HL-60 (cell line): Measurements from ENCODE around the gene PHF5A.
A peak's percentile ranks its signal among the peaks of the same experiment; 100 is the strongest.
"Not testable (repeated sequence)": the region's sequence is repeated elsewhere in the genome, so short reads cannot be mapped to it uniquely, and the experiment has no call there.

Source experiments
- DNase-seq, 2 experiments: peaks; one replicate each; pipeline ENCODE4 v3.0.0-alpha.2; 2010 to 2020; ENCODE audit warnings: low read depth in 1 of 2, low spot score in 1 of 2
- H3K27ac ChIP-seq: fragments of 250-450 bp; sonication (Bioruptor Pico); replicated peaks from 2 replicates; pipeline ENCODE4 v1.5.1; 2020; ENCODE audit warnings: mild to moderate bottlenecking, moderate library complexity
- H3K27me3 ChIP-seq: fragments of 250-450 bp; sonication (Bioruptor Pico); 2 replicates; pipeline ENCODE4 v1.5.1; 2021; ENCODE audit warnings: mild to moderate bottlenecking, moderate library complexity; ENCODE audit not compliant: insufficient read depth, poor library complexity, severe bottlenecking
- H3K4me3 ChIP-seq: replicated peaks from 2 replicates; pipeline ENCODE4 v1.5.1; 2011; ENCODE audit warnings: mild to moderate bottlenecking, control low read depth, low read length; ENCODE audit not compliant: insufficient read depth
- GABPA ChIP-seq: IDR thresholded peaks from 2 replicates; pipeline ENCODE4 v1.6.1; 2012; ENCODE audit warnings: low read depth
- POLR2AphosphoS5 ChIP-seq: IDR thresholded peaks from 2 replicates; pipeline ENCODE4 v1.6.1; 2012; ENCODE audit warnings: low read depth
- REST ChIP-seq: IDR thresholded peaks from 2 replicates; pipeline ENCODE4 v1.6.1; 2012; ENCODE audit warnings: low read depth; ENCODE audit not compliant: insufficient replicate concordance
- SPI1 ChIP-seq: IDR thresholded peaks from 2 replicates; pipeline ENCODE4 v1.6.1; 2012; ENCODE audit warnings: low read depth, mild to moderate bottlenecking, borderline replicate concordance
- TF ChIP-seq, protein P1 (sequence below): IDR thresholded peaks from one replicate; pipeline ENCODE4 v1.5.1; 2011; ENCODE audit warnings: low read length, control low read depth, inconsistent platforms; ENCODE audit not compliant: insufficient read depth

Gene PHF5A

DNA sequence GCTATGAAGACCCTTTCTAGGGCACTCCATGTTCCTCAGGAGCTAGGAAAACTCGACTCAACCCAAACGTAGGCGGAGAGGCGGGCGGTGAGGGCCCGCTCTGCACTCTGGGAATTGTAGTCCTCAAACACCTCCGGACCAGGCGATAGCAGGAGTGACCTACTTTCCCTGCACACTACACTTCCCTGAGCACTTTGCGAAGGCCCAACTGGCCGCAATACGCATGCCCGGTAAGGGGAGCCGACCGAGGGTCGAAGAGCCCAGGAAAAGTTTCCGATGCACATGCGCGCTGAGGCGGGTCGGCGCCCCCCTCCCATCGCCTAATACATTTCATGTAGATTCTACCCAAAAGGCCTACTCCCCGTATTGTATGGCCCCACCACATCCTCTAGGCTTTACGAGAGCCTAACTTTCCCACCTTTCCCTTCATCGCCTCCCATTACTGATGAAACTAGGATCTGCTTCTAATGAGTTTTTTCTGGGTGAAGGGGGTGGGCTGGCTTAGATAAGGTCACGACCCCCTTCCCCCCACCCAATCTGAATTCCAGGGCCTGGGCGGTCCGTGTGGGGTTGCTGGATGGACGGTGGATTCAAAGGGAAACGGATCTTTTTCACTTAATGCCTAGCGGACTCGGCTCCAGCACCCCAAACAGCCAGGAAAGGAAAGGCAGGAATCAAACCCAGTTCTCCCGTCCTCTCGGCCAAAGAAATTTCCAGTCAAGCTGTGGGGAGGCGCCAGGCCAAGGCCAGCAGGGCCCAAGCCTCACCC lies 23.9 kb downstream of the PHF5A start:
- Histone ChIP-seq H3K4me3 (peak overlapping the region; percentile 70), H3K27ac (peak overlapping the region; percentile 98), H3K27me3 (no peaks in the 10 kb centered on the region)
- no peak for TF ChIP-seq GABPA
- TF ChIP-seq, protein P1, sequence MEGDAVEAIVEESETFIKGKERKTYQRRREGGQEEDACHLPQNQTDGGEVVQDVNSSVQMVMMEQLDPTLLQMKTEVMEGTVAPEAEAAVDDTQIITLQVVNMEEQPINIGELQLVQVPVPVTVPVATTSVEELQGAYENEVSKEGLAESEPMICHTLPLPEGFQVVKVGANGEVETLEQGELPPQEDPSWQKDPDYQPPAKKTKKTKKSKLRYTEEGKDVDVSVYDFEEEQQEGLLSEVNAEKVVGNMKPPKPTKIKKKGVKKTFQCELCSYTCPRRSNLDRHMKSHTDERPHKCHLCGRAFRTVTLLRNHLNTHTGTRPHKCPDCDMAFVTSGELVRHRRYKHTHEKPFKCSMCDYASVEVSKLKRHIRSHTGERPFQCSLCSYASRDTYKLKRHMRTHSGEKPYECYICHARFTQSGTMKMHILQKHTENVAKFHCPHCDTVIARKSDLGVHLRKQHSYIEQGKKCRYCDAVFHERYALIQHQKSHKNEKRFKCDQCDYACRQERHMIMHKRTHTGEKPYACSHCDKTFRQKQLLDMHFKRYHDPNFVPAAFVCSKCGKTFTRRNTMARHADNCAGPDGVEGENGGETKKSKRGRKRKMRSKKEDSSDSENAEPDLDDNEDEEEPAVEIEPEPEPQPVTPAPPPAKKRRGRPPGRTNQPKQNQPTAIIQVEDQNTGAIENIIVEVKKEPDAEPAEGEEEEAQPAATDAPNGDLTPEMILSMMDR: no peak
- no peak for TF ChIP-seq POLR2AphosphoS5
- TF ChIP-seq SPI1: no peak
- no peak for TF ChIP-seq REST
- DNase-seq: peak in 1 of 2 experiments; percentile 96

DNA sequence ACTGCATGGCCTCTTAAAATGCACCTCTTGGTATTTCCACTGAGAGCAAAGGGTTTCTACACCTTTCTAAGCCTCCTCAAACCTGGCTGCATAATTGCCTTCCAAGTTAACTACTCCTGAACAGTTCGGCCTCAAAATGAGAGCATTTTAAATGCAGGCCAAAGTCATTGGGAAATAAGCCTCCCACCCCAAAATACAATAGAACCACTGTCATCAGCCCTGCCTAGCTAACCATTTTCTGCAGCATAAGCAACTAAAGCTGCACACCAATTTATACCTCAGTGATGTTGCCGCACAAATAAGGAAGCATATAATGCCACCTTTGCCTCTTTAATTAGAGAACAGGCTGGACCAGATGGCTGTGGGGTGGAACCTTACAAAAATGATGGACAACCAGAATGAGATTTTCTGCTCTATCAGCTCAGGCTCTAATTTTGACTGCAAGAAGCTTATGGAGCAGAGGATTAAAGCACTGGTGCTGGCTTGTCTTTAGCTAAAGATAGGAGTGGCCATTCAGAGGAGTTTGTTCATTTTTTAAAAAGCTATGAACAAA lies 26.2 kb downstream of the PHF5A start:
- no peaks in the 10 kb centered on the region for H3K27me3 ChIP-seq
- no peak overlapping the region for H3K27ac ChIP-seq
- DNase-seq: no peak
- TF ChIP-seq POLR2AphosphoS5 (no peak), GABPA (no peak)
- H3K4me3 ChIP-seq: no peak overlapping the region

DNA sequence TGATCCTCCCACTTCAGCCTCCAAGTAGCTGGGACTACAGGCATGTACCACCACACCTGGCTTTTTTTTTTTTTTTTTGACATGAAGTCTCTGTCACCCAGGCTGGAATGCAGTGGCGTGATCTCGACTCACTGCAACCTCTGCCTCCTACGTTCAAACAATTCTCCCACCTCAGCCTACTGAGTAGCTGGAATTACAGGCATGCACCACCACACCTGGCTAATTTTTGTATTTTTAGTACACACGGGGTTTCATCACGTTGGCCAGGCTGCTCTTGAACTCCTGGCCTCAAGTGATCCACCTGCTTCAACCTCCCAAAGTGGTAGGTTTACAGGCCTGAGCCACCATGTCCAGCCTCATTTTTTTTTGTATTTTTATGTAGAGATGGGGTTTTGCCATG lies 28.0 kb downstream of the PHF5A start:
- not testable (repeated sequence) for H3K4me3 ChIP-seq, H3K27ac ChIP-seq, H3K27me3 ChIP-seq, DNase-seq

DNA sequence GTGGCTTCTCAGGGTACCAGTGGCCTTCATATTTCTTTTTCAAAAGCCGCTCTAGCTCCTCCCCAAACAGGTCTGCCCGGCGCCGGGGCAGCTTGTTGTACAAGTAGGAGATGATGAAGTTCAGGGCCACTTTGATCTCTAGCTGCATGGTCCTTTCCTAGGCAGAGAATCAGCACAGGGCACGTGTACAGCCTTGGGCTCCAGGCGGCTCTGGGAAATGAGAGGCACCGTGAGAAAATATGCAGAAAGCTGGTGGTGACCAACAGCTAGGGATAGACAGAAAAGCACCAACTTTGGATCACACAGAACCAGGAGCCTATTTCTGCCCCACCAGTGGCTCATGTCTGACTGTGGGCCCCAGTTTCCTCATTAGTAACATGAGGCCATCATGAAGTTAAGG lies 31.3 kb downstream of the PHF5A start:
- no peak overlapping the region for H3K27ac ChIP-seq
- DNase-seq: no peak
- H3K4me3 ChIP-seq: no peak overlapping the region
- no peak for TF ChIP-seq SPI1
- no peak for TF ChIP-seq REST
- TF ChIP-seq, protein P1: no peak
- TF ChIP-seq POLR2AphosphoS5: no peak
- TF ChIP-seq GABPA: no peak
- no peaks in the 10 kb centered on the region for H3K27me3 ChIP-seq
